Stimulated activated CD4-positive, alpha-beta T cell treated with anti-CD3 and anti-CD28 coated beads, Interleukin-2, amount 100 ng/mL, for 24 hours (primary cell): ENCODE data around the gene RXRA.

ENCODE experiments used
- DNase-seq, 2 donors: peaks; one replicate each; pipeline ENCODE4 v3.0.0-alpha.2; 2020

RXRA gene

GRCh38 chr9:134313470-134313869 lies 12.8 kb upstream of the RXRA start:
- no peak for DNase-seq

GRCh38 chr9:134314039-134314949 lies 12.0 kb upstream of the RXRA start:
- DNase-seq = no peak

- no peak for DNase-seq
Observed at GRCh38 chr9:134314950-134315715, 11.1 kb upstream of the RXRA start.

GRCh38 chr9:134315716-134316448 lies 10.4 kb upstream of the RXRA start:
- no peak for DNase-seq

- no peak for DNase-seq
Observed at GRCh38 chr9:134316449-134317160, 9.7 kb upstream of the RXRA start.

GRCh38 chr9:134317400-134317789 lies 8.9 kb upstream of the RXRA start:
- no peak for DNase-seq

GRCh38 chr9:134317790-134318414 lies 8.4 kb upstream of the RXRA start:
- DNase-seq = no peak

GRCh38 chr9:134318481-134318891 lies 7.8 kb upstream of the RXRA start:
- no peak for DNase-seq

- DNase-seq = no peak
Observed at GRCh38 chr9:134318941-134319305, 7.3 kb upstream of the RXRA start.

- no peak for DNase-seq
Observed at GRCh38 chr9:134319306-134320125, 6.7 kb upstream of the RXRA start.

GRCh38 chr9:134320126-134320867 lies 6.0 kb upstream of the RXRA start:
- DNase-seq = no peak

- DNase-seq = no peak
Observed at GRCh38 chr9:134320868-134321471, 5.3 kb upstream of the RXRA start.

GRCh38 chr9:134321531-134321930 lies 4.7 kb upstream of the RXRA start:
- no peak for DNase-seq

GRCh38 chr9:134321946-134322741 lies 4.1 kb upstream of the RXRA start:
- no peak for DNase-seq

GRCh38 chr9:134322781-134323241 lies 3.4 kb upstream of the RXRA start:
- DNase-seq = no peak

- DNase-seq = no peak
Observed at GRCh38 chr9:134323741-134324358, 2.4 kb upstream of the RXRA start.

GRCh38 chr9:134324359-134325095 lies 1.7 kb upstream of the RXRA start:
- no peak for DNase-seq
